SK-N-SH (cell line): Measurements from ENCODE around the gene TMPRSS2. TPM values are rescaled to one million over a fixed set of nuclear protein-coding genes. Genes with fewer than 3 reads are reported as not detected.
A peak's percentile ranks its signal among the peaks of the same experiment; 100 is the strongest.

Source experiments
- CTCF ChIA-PET: fragments of 300-600, 350-600 bp; formaldehyde crosslinking; extraction: SDS; loops from one replicate; lab custom pipeline; 2021; lab: Yijun Ruan, JAX
- POLR2A ChIA-PET: fragments of 350-600 bp; sonication (Branson Sonifier 250); formaldehyde crosslinking; extraction: SDS; loops from one replicate; lab custom pipeline; 2020; ENCODE audit warnings: antibody characterized with exemption, inconsistent platforms; lab: Yijun Ruan, JAX
- DNase-seq: peaks from one replicate; pipeline ENCODE4 v3.0.0; 2012
- H2AFZ ChIP-seq: fragments of 200-600 bp; sonication (generic); 2 replicates; pipeline ENCODE4 v1.8.1; 2016; ENCODE audit warnings: antibody characterized with exemption, mild to moderate bottlenecking, low read depth
- H3F3A ChIP-seq: fragments of 200-600 bp; sonication (generic); replicated peaks from 2 replicates; pipeline ENCODE3; 2016; ENCODE audit warnings: antibody characterized with exemption, mild to moderate bottlenecking; ENCODE audit not compliant: insufficient read depth
- H3K27ac ChIP-seq, 2 experiments: fragments of 200-500 bp in 1 of 2; fragments of 200-600 bp in 1 of 2; sonication (Bioruptor generic) in 1 of 2; sonication (generic), shearing (Covaris generic) in 1 of 2; 2 replicates each; pipeline versions ENCODE4 v1.5.1 to v1.6.1; 2014 to 2016; ENCODE audit warnings: low read depth in 2 of 2, inconsistent platforms in 1 of 2, low read length in 1 of 2, mild to moderate bottlenecking in 1 of 2, mixed read lengths in 1 of 2
- H3K27me3 ChIP-seq: fragments of 200-600 bp; sonication (generic), shearing (Covaris generic); 2 replicates; pipeline ENCODE4 v1.6.1; 2016; ENCODE audit warnings: mixed run types; ENCODE audit not compliant: insufficient read depth
- H3K36me3 ChIP-seq, 2 experiments: fragments of 200-500 bp in 1 of 2; fragments of 200-600 bp in 1 of 2; sonication (Bioruptor generic) in 1 of 2; sonication (generic) in 1 of 2; replicated peaks in 1 of 2; 2 replicates each; pipeline versions ENCODE3 to v1.5.1; 2014 to 2016; ENCODE audit warnings: low read length in 1 of 2, mild to moderate bottlenecking in 1 of 2; ENCODE audit not compliant: insufficient read depth in 2 of 2, control insufficient read depth in 1 of 2
- H3K4me1 ChIP-seq, 2 experiments: fragments of 200-500 bp in 1 of 2; fragments of 200-600 bp in 1 of 2; sonication (Bioruptor generic) in 1 of 2; sonication (generic), shearing (Covaris generic) in 1 of 2; 2 replicates each; pipeline versions ENCODE4 v1.5.1 to v1.6.1; 2014 to 2016; ENCODE audit warnings: low read depth in 1 of 2, low read length in 1 of 2, mixed run types in 1 of 2; ENCODE audit not compliant: insufficient read depth in 2 of 2, control insufficient read depth in 1 of 2
- H3K4me2 ChIP-seq: fragments of 200-600 bp; sonication (generic), shearing (Covaris generic); 2 replicates; pipeline ENCODE4 v1.6.1; 2017; ENCODE audit warnings: mixed run types
- H3K4me3 ChIP-seq, 2 experiments: fragments of 200-500 bp in 1 of 2; fragments of 200-600 bp in 1 of 2; sonication (Bioruptor generic) in 1 of 2; sonication (generic), shearing (Covaris generic) in 1 of 2; 2 replicates each; pipeline versions ENCODE4 v1.5.1 to v1.8.1; 2014 to 2016; ENCODE audit warnings: low read depth in 2 of 2, inconsistent platforms in 1 of 2, low read length in 1 of 2, mild to moderate bottlenecking in 1 of 2, mixed read lengths in 1 of 2, moderate library complexity in 1 of 2
- H3K79me2 ChIP-seq: fragments of 200-600 bp; sonication (generic); 2 replicates; pipeline ENCODE4 v1.8.1; 2017; ENCODE audit warnings: mild to moderate bottlenecking; ENCODE audit not compliant: insufficient read depth
- H3K9ac ChIP-seq: fragments of 200-600 bp; sonication (generic); 2 replicates; pipeline ENCODE4 v1.6.1; 2017; ENCODE audit warnings: mixed run types
- H3K9me2 ChIP-seq: fragments of 200-600 bp; sonication (generic); 2 replicates; pipeline ENCODE4 v1.6.1; 2017; ENCODE audit warnings: mixed run types
- H3K9me3 ChIP-seq: fragments of 200-600 bp; sonication (generic); 2 replicates; pipeline ENCODE4 v1.6.1; 2017; ENCODE audit warnings: mixed run types, mild to moderate bottlenecking, moderate library complexity
- H4K20me1 ChIP-seq: fragments of 200-600 bp; sonication (generic); 2 replicates; pipeline ENCODE4 v1.6.1; 2017; ENCODE audit warnings: mild to moderate bottlenecking, mixed run types; ENCODE audit not compliant: insufficient read depth
- ELF1 ChIP-seq: IDR thresholded peaks from 2 replicates; pipeline ENCODE4 v1.4.0; 2012
- EZH2phosphoT487 ChIP-seq: fragments of 200-600 bp; sonication (generic); IDR thresholded peaks from 2 replicates; pipeline ENCODE4 v1.6.1; 2017; ENCODE audit warnings: low read depth, mixed run types, mild to moderate bottlenecking, antibody characterized with exemption, moderate library complexity, borderline replicate concordance
- FOSL2 ChIP-seq: IDR thresholded peaks from 2 replicates; pipeline ENCODE4 v1.4.0; 2012; ENCODE audit warnings: low read depth, mild to moderate bottlenecking, moderate library complexity, borderline replicate concordance
- FOXM1 ChIP-seq: IDR thresholded peaks from 2 replicates; pipeline ENCODE4 v1.4.0; 2012; ENCODE audit warnings: low read depth, mild to moderate bottlenecking
- GABPA ChIP-seq: IDR thresholded peaks from 2 replicates; pipeline ENCODE4 v1.4.0; 2012; ENCODE audit warnings: low read depth, mild to moderate bottlenecking
- MEF2A ChIP-seq: IDR thresholded peaks from 2 replicates; pipeline ENCODE4 v1.4.0; 2012; ENCODE audit warnings: low read depth, borderline replicate concordance
- NFIC ChIP-seq: IDR thresholded peaks from 2 replicates; pipeline ENCODE4 v1.4.0; 2012; ENCODE audit warnings: borderline replicate concordance
- RAD21 ChIP-seq: IDR thresholded peaks from 2 replicates; pipeline ENCODE4 v1.6.1; 2012; ENCODE audit warnings: mild to moderate bottlenecking, low read length
- RXRA ChIP-seq: IDR thresholded peaks from 2 replicates; pipeline ENCODE4 v1.4.0; 2012; ENCODE audit warnings: low read depth, mild to moderate bottlenecking, borderline replicate concordance
- SIN3A ChIP-seq: IDR thresholded peaks from 2 replicates; pipeline ENCODE4 v1.6.1; 2012; ENCODE audit warnings: low read depth, mild to moderate bottlenecking, low read length, moderate library complexity, borderline replicate concordance
- TAF1 ChIP-seq: IDR thresholded peaks from 2 replicates; pipeline ENCODE4 v1.6.1; 2012; ENCODE audit warnings: low read depth, mild to moderate bottlenecking, low read length, moderate library complexity, borderline replicate concordance
- TCF12 ChIP-seq: IDR thresholded peaks from 2 replicates; pipeline ENCODE4 v1.4.0; 2012
- TEAD4 ChIP-seq: IDR thresholded peaks from 2 replicates; pipeline ENCODE4 v1.4.0; 2012; ENCODE audit warnings: mild to moderate bottlenecking, borderline replicate concordance; ENCODE audit not compliant: insufficient read depth
- YY1 ChIP-seq: IDR thresholded peaks from 2 replicates; pipeline ENCODE4 v1.4.0; 2012; ENCODE audit warnings: low read depth, mild to moderate bottlenecking
- WGBS: methylation state at CpG from one replicate; pipeline ENCODE4 v1.1.6; 2017; ENCODE audit warnings: low lambda C conversion rate; 5-methylcytosine and 5-hydroxymethylcytosine counted together
- polyA plus RNA-seq, 3 experiments: library from polyadenylated mRNA; depleted of rRNA; stranded (reverse); fragments of >200 nt; gene quantifications; 2 replicates each; pipeline ENCODE4 v1.2.3, GENCODE V29; 2012
- TF ChIP-seq, protein P1 (sequence below): fragments of 150-350 bp; IDR thresholded peaks from 2 replicates; pipeline ENCODE4 v1.6.1; 2016; ENCODE audit warnings: mild to moderate bottlenecking, low read depth, low read length
- TF ChIP-seq, protein P2 (sequence below): fragments of 150-350 bp; IDR thresholded peaks from 2 replicates; pipeline ENCODE4 v1.6.1; 2017; ENCODE audit warnings: antibody characterized with exemption, low read length, low read depth, borderline replicate concordance
- TF ChIP-seq, protein P3 (sequence below): IDR thresholded peaks from 2 replicates; pipeline ENCODE4; 2012
- TF ChIP-seq, protein P4 (sequence below): IDR thresholded peaks from 2 replicates; pipeline ENCODE4 v1.4.0; 2012; ENCODE audit warnings: low read depth, borderline replicate concordance
- TF ChIP-seq, protein P5 (sequence below): fragments of 200-600 bp; sonication (generic); IDR thresholded peaks from 2 replicates; pipeline ENCODE4 v1.6.1; 2017; ENCODE audit warnings: antibody characterized with exemption, mild to moderate bottlenecking, moderate library complexity
- TF ChIP-seq, protein P6 (sequence below): IDR thresholded peaks from 2 replicates; pipeline ENCODE4 v1.6.1; 2012; ENCODE audit warnings: mild to moderate bottlenecking, low read depth, low read length, moderate library complexity

Gene TMPRSS2
- polyA plus RNA-seq, 1 of the 3 experiments (the other 2 are of a cell fraction) = not detected

DNA sequence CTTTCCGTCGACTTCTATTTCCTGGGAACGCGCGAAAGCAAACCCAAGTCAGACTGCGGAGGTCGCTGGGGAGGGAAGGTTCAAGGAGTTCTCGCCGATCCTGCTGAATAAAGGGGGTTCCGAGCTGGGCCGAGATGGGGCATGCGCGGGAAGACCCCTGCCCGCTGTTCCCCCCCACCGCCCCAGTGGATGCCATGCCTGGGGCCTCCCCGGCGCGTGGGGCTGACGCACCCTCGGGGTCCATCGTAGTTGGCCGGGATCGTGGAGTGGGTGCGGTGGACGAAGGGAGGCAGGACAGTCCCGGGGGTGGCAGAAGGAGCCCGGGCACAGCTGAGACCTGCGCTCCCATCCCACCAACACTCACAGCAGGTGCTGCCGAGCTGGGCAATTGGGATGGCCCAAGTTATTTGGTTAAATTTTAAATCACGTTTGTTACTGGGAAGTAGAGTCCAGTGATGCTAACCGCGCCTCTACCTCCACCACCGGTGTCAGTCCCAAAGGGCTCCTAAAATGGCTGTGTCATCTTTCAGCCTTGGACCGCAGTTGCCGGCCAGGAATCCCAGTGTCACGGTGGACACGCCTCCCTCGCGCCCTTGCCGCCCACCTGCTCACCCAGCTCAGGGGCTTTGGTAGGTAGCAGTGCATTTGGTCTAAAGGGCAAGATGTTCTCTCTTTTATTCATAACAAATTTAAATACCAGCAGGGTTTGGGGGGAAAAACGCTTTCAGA lies 81.1 kb downstream of the TMPRSS2 start:
- ChIA-PET POLR2A (no interaction called here), CTCF (no interaction called here)
- Histone ChIP-seq H3K27ac (no peak overlapping the region), H2AFZ (peak overlapping the region; percentile 68; the same call in 1 of the 2 replicates), H4K20me1 (no peaks in the 10 kb centered on the region), H3K4me3 (peak overlapping the region; percentile 41 to 46; a peak in 1 of 4 replicates), H3K9ac (no peak overlapping the region), H3K9me2 (no peaks in the 10 kb centered on the region), H3F3A (no peaks in the 10 kb centered on the region), H3K36me3 (no peaks in the 10 kb centered on the region), H3K9me3 (no peaks in the 10 kb centered on the region), H3K27me3 (0 out of 2 replicates have a peak, but pooled peaks cover 12% of the 10 kb centered on the region), H3K79me2 (no peaks in the 10 kb centered on the region), H3K4me2 (peak overlapping the region; percentile 79), H3K4me1 (no peaks in the 10 kb centered on the region)
- DNase-seq = peak; percentile 32
- 55% methylated on average over 21 of the region's 41 CpGs for WGBS
- TF ChIP-seq TCF12 = no peak
- TF ChIP-seq, protein P1, sequence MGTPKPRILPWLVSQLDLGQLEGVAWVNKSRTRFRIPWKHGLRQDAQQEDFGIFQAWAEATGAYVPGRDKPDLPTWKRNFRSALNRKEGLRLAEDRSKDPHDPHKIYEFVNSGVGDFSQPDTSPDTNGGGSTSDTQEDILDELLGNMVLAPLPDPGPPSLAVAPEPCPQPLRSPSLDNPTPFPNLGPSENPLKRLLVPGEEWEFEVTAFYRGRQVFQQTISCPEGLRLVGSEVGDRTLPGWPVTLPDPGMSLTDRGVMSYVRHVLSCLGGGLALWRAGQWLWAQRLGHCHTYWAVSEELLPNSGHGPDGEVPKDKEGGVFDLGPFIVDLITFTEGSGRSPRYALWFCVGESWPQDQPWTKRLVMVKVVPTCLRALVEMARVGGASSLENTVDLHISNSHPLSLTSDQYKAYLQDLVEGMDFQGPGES = no peak
- no peak for TF ChIP-seq MEF2A
- TF ChIP-seq, protein P2, sequence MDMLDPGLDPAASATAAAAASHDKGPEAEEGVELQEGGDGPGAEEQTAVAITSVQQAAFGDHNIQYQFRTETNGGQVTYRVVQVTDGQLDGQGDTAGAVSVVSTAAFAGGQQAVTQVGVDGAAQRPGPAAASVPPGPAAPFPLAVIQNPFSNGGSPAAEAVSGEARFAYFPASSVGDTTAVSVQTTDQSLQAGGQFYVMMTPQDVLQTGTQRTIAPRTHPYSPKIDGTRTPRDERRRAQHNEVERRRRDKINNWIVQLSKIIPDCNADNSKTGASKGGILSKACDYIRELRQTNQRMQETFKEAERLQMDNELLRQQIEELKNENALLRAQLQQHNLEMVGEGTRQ = no peak
- TF ChIP-seq, protein P3, sequence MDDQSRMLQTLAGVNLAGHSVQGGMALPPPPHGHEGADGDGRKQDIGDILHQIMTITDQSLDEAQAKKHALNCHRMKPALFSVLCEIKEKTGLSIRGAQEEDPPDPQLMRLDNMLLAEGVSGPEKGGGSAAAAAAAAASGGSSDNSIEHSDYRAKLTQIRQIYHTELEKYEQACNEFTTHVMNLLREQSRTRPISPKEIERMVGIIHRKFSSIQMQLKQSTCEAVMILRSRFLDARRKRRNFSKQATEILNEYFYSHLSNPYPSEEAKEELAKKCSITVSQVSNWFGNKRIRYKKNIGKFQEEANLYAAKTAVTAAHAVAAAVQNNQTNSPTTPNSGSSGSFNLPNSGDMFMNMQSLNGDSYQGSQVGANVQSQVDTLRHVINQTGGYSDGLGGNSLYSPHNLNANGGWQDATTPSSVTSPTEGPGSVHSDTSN = no peak
- no peak for TF ChIP-seq TEAD4
- no peak for TF ChIP-seq FOXM1
- TF ChIP-seq GABPA = no peak
- TF ChIP-seq YY1 = no peak
- no peak for TF ChIP-seq NFIC
- TF ChIP-seq SIN3A = no peak
- no peak for TF ChIP-seq TAF1
- no peak for TF ChIP-seq FOSL2
- no peak for TF ChIP-seq EZH2phosphoT487
- TF ChIP-seq, protein P4, sequence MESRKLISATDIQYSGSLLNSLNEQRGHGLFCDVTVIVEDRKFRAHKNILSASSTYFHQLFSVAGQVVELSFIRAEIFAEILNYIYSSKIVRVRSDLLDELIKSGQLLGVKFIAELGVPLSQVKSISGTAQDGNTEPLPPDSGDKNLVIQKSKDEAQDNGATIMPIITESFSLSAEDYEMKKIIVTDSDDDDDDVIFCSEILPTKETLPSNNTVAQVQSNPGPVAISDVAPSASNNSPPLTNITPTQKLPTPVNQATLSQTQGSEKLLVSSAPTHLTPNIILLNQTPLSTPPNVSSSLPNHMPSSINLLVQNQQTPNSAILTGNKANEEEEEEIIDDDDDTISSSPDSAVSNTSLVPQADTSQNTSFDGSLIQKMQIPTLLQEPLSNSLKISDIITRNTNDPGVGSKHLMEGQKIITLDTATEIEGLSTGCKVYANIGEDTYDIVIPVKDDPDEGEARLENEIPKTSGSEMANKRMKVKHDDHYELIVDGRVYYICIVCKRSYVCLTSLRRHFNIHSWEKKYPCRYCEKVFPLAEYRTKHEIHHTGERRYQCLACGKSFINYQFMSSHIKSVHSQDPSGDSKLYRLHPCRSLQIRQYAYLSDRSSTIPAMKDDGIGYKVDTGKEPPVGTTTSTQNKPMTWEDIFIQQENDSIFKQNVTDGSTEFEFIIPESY = no peak
- TF ChIP-seq RXRA = no peak
- TF ChIP-seq RAD21 = no peak
- no peak for TF ChIP-seq ELF1
- TF ChIP-seq, protein P5, sequence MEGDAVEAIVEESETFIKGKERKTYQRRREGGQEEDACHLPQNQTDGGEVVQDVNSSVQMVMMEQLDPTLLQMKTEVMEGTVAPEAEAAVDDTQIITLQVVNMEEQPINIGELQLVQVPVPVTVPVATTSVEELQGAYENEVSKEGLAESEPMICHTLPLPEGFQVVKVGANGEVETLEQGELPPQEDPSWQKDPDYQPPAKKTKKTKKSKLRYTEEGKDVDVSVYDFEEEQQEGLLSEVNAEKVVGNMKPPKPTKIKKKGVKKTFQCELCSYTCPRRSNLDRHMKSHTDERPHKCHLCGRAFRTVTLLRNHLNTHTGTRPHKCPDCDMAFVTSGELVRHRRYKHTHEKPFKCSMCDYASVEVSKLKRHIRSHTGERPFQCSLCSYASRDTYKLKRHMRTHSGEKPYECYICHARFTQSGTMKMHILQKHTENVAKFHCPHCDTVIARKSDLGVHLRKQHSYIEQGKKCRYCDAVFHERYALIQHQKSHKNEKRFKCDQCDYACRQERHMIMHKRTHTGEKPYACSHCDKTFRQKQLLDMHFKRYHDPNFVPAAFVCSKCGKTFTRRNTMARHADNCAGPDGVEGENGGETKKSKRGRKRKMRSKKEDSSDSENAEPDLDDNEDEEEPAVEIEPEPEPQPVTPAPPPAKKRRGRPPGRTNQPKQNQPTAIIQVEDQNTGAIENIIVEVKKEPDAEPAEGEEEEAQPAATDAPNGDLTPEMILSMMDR = no peak
- TF ChIP-seq, protein P6, sequence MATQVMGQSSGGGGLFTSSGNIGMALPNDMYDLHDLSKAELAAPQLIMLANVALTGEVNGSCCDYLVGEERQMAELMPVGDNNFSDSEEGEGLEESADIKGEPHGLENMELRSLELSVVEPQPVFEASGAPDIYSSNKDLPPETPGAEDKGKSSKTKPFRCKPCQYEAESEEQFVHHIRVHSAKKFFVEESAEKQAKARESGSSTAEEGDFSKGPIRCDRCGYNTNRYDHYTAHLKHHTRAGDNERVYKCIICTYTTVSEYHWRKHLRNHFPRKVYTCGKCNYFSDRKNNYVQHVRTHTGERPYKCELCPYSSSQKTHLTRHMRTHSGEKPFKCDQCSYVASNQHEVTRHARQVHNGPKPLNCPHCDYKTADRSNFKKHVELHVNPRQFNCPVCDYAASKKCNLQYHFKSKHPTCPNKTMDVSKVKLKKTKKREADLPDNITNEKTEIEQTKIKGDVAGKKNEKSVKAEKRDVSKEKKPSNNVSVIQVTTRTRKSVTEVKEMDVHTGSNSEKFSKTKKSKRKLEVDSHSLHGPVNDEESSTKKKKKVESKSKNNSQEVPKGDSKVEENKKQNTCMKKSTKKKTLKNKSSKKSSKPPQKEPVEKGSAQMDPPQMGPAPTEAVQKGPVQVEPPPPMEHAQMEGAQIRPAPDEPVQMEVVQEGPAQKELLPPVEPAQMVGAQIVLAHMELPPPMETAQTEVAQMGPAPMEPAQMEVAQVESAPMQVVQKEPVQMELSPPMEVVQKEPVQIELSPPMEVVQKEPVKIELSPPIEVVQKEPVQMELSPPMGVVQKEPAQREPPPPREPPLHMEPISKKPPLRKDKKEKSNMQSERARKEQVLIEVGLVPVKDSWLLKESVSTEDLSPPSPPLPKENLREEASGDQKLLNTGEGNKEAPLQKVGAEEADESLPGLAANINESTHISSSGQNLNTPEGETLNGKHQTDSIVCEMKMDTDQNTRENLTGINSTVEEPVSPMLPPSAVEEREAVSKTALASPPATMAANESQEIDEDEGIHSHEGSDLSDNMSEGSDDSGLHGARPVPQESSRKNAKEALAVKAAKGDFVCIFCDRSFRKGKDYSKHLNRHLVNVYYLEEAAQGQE = no peak
